HL-60 (cell line): Measurements from ENCODE around the gene SLC20A1.

Experiments used
- TF ChIP-seq, protein P1 (sequence below): IDR thresholded peaks from one replicate; pipeline ENCODE4 v1.5.1; 2011; ENCODE audit warnings: low read length, control low read depth, inconsistent platforms; ENCODE audit not compliant: insufficient read depth
- TF ChIP-seq, protein P2 (sequence below): IDR thresholded peaks from 2 replicates; pipeline ENCODE4 v1.6.1; 2012; ENCODE audit warnings: low read depth; ENCODE audit not compliant: insufficient replicate concordance

DNA sequence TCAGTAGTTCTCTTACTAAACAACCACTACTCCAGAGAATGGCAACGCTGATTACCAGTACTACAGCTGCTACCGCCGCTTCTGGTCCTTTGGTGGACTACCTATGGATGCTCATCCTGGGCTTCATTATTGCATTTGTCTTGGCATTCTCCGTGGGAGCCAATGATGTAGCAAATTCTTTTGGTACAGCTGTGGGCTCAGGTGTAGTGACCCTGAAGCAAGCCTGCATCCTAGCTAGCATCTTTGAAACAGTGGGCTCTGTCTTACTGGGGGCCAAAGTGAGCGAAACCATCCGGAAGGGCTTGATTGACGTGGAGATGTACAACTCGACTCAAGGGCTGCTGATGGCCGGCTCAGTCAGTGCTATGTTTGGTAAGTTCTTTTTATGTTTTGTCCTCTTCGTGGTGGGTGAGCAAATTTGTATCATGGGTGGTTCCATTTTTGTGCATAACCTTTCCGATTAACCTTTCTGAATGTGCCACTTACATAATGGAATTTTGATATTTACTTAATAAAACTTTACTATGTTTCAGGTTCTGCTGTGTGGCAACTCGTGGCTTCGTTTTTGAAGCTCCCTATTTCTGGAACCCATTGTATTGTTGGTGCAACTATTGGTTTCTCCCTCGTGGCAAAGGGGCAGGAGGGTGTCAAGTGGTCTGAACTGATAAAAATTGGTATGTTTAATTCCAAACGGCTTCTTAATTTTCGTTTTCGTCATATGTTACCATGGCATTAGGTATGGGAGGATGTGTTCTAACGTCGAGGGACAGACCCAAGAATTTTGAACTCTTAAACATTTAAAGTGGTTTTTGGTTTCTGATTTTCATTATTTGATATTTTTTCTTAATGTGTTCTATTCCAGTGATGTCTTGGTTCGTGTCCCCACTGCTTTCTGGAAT is 1.3 kb downstream of the SLC20A1 start:
- TF ChIP-seq, protein P1, sequence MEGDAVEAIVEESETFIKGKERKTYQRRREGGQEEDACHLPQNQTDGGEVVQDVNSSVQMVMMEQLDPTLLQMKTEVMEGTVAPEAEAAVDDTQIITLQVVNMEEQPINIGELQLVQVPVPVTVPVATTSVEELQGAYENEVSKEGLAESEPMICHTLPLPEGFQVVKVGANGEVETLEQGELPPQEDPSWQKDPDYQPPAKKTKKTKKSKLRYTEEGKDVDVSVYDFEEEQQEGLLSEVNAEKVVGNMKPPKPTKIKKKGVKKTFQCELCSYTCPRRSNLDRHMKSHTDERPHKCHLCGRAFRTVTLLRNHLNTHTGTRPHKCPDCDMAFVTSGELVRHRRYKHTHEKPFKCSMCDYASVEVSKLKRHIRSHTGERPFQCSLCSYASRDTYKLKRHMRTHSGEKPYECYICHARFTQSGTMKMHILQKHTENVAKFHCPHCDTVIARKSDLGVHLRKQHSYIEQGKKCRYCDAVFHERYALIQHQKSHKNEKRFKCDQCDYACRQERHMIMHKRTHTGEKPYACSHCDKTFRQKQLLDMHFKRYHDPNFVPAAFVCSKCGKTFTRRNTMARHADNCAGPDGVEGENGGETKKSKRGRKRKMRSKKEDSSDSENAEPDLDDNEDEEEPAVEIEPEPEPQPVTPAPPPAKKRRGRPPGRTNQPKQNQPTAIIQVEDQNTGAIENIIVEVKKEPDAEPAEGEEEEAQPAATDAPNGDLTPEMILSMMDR, result no peak
- TF ChIP-seq, protein P2, sequence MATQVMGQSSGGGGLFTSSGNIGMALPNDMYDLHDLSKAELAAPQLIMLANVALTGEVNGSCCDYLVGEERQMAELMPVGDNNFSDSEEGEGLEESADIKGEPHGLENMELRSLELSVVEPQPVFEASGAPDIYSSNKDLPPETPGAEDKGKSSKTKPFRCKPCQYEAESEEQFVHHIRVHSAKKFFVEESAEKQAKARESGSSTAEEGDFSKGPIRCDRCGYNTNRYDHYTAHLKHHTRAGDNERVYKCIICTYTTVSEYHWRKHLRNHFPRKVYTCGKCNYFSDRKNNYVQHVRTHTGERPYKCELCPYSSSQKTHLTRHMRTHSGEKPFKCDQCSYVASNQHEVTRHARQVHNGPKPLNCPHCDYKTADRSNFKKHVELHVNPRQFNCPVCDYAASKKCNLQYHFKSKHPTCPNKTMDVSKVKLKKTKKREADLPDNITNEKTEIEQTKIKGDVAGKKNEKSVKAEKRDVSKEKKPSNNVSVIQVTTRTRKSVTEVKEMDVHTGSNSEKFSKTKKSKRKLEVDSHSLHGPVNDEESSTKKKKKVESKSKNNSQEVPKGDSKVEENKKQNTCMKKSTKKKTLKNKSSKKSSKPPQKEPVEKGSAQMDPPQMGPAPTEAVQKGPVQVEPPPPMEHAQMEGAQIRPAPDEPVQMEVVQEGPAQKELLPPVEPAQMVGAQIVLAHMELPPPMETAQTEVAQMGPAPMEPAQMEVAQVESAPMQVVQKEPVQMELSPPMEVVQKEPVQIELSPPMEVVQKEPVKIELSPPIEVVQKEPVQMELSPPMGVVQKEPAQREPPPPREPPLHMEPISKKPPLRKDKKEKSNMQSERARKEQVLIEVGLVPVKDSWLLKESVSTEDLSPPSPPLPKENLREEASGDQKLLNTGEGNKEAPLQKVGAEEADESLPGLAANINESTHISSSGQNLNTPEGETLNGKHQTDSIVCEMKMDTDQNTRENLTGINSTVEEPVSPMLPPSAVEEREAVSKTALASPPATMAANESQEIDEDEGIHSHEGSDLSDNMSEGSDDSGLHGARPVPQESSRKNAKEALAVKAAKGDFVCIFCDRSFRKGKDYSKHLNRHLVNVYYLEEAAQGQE, result no peak
